Glutamatergic neuron (in vitro differentiated cells): ENCODE measurements around the gene NEK6. TPM values are rescaled to one million over a fixed set of nuclear protein-coding genes. Genes with fewer than 3 reads are reported as not detected.
A peak's percentile ranks its signal among the peaks of the same experiment; 100 is the strongest.

Experiments used
- DNase-seq: peaks from one replicate; pipeline ENCODE4 v3.0.0; 2022
- H3K27ac Mint-ChIP-seq: one replicate; pipeline ENCODE4 v1.8.0; 2020; ENCODE audit warnings: mild to moderate bottlenecking, mixed read lengths, inconsistent platforms; ENCODE audit not compliant: unreplicated experiment
- H3K27me3 Mint-ChIP-seq: one replicate; pipeline ENCODE4 v1.8.0; 2020; ENCODE audit warnings: mild to moderate bottlenecking, moderate library complexity, mixed read lengths, inconsistent platforms; ENCODE audit not compliant: unreplicated experiment
- H3K36me3 Mint-ChIP-seq: one replicate; pipeline ENCODE4 v1.8.0; 2020; ENCODE audit warnings: mild to moderate bottlenecking, mixed read lengths, inconsistent platforms; ENCODE audit not compliant: unreplicated experiment
- H3K4me1 Mint-ChIP-seq: one replicate; pipeline ENCODE4 v1.8.0; 2020; ENCODE audit warnings: mild to moderate bottlenecking, low read depth, mixed read lengths, inconsistent platforms; ENCODE audit not compliant: unreplicated experiment
- H3K4me3 Mint-ChIP-seq: one replicate; pipeline ENCODE4 v1.8.0; 2020; ENCODE audit warnings: mild to moderate bottlenecking, mixed read lengths, inconsistent platforms; ENCODE audit not compliant: unreplicated experiment
- H3K9me3 Mint-ChIP-seq: one replicate; pipeline ENCODE4 v1.8.0; 2020; ENCODE audit warnings: mild to moderate bottlenecking, moderate library complexity, mixed read lengths, inconsistent platforms; ENCODE audit not compliant: unreplicated experiment
- total RNA-seq: library from RNA; stranded (reverse); fragmentation: NEBNext Ultra II Directional; extraction: Animal tissue kit (Norgen Biotek cat#: 25700); gene quantifications from one replicate; pipeline ENCODE4 v1.2.1, GENCODE V29; 2021; ENCODE audit not compliant: unreplicated experiment
- TF ChIP-seq, protein P1 (sequence below): fragments of 200-600 bp; sonication (generic); IDR thresholded peaks from one replicate; pipeline ENCODE4 v1.5.0; 2021; ENCODE audit not compliant: partially characterized antibody, unreplicated experiment

Gene NEK6
- total RNA-seq, 1 donor from 2014 or later = 5.4 TPM

GRCh38 chr9:124340219-124341069 lies 82.7 kb downstream of the NEK6 start:
- peaks cover 5% of the 10 kb centered on the region for H3K36me3 Mint-ChIP-seq
- peak; percentile 35 for DNase-seq
- no peak overlapping the region for H3K27ac Mint-ChIP-seq
- peaks cover 13% of the 10 kb centered on the region for H3K4me1 Mint-ChIP-seq
- H3K27me3 Mint-ChIP-seq = peaks cover 9% of the 10 kb centered on the region
- peaks cover 10% of the 10 kb centered on the region for H3K9me3 Mint-ChIP-seq
- TF ChIP-seq, protein P1, sequence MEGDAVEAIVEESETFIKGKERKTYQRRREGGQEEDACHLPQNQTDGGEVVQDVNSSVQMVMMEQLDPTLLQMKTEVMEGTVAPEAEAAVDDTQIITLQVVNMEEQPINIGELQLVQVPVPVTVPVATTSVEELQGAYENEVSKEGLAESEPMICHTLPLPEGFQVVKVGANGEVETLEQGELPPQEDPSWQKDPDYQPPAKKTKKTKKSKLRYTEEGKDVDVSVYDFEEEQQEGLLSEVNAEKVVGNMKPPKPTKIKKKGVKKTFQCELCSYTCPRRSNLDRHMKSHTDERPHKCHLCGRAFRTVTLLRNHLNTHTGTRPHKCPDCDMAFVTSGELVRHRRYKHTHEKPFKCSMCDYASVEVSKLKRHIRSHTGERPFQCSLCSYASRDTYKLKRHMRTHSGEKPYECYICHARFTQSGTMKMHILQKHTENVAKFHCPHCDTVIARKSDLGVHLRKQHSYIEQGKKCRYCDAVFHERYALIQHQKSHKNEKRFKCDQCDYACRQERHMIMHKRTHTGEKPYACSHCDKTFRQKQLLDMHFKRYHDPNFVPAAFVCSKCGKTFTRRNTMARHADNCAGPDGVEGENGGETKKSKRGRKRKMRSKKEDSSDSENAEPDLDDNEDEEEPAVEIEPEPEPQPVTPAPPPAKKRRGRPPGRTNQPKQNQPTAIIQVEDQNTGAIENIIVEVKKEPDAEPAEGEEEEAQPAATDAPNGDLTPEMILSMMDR = no peak
- H3K4me3 Mint-ChIP-seq = no peak overlapping the region

DNA sequence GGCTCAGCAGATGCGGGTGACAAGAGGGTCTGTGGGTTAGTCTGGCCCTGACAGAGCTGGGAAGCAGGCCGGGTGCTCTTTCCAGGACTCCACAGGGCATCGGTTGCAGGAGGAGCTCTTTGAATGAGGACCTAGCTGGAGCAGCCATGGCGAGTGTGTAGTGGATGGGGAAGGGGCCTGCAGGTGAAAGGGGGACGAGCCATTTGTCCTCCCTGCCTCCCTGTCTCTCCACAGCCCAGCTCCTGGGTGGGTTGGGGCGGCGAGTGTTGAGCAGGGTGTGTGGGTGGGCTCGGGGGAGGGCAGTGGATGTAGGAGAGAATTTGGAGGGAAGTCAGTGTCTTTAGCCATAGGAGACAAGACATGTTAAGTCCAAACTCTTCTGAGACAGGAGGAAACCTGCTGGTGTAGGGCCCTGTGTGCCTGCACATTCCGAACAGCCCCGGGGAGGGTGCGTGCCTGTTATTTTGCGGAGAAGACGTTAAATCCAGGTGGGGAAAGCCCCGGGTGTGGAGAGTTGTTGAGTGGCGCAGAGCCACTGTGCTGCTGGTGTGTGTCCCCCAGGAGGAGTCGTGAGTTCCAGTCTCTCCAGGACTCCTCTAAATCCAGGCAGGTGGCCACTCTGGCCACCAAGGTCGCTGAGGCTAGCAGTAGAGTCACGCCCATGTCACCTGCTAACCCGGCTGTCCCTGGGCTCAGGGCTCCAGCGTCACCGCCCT lies 83.9 kb downstream of the NEK6 start:
- peak; percentile 8 for DNase-seq
- peaks cover 9% of the 10 kb centered on the region for H3K27me3 Mint-ChIP-seq
- no peak overlapping the region for H3K27ac Mint-ChIP-seq
- peaks cover 5% of the 10 kb centered on the region for H3K36me3 Mint-ChIP-seq
- peaks cover 12% of the 10 kb centered on the region for H3K9me3 Mint-ChIP-seq
- TF ChIP-seq, protein P1 = no peak
- H3K4me1 Mint-ChIP-seq = peaks cover 15% of the 10 kb centered on the region
- H3K4me3 Mint-ChIP-seq = no peak overlapping the region

- H3K4me1 Mint-ChIP-seq = peaks cover 18% of the 10 kb centered on the region
- H3K27me3 Mint-ChIP-seq = peaks cover 9% of the 10 kb centered on the region
- peaks cover 2% of the 10 kb centered on the region for H3K36me3 Mint-ChIP-seq
- H3K27ac Mint-ChIP-seq = no peak overlapping the region
- DNase-seq = no peak
- H3K4me3 Mint-ChIP-seq = no peak overlapping the region
- TF ChIP-seq, protein P1 = no peak
- H3K9me3 Mint-ChIP-seq = peaks cover 12% of the 10 kb centered on the region
Observed at GRCh38 chr9:124342402-124342775, 84.6 kb downstream of the NEK6 start.

- peaks cover 22% of the 10 kb centered on the region for H3K4me1 Mint-ChIP-seq
- H3K4me3 Mint-ChIP-seq = no peak overlapping the region
- H3K27ac Mint-ChIP-seq = no peak overlapping the region
- H3K9me3 Mint-ChIP-seq = peaks cover 12% of the 10 kb centered on the region
- no peaks in the 10 kb centered on the region for H3K36me3 Mint-ChIP-seq
- TF ChIP-seq, protein P1 = no peak
- DNase-seq = peak; percentile 61
- peaks cover 9% of the 10 kb centered on the region for H3K27me3 Mint-ChIP-seq
Observed at GRCh38 chr9:124342776-124343485, 85.2 kb downstream of the NEK6 start.
